Nephron (organoid): ENCODE measurements around the gene BCAS3.

Source experiments
- H3K27ac Mint-ChIP-seq, 3 experiments: 2 replicates each; pipeline ENCODE4 v1.8.0; 2020; ENCODE audit warnings: mixed read lengths in 3 of 3, mild to moderate bottlenecking in 2 of 3, moderate library complexity in 1 of 3
- H3K27me3 Mint-ChIP-seq: 2 replicates; pipeline ENCODE4 v1.8.0; 2021; ENCODE audit warnings: low read depth, mild to moderate bottlenecking, moderate library complexity, mixed read lengths
- H3K36me3 Mint-ChIP-seq: 2 replicates; pipeline ENCODE4 v1.8.0; 2020; ENCODE audit warnings: low read depth, mixed read lengths
- H3K4me1 Mint-ChIP-seq: 2 replicates; pipeline ENCODE4 v1.8.0; 2020; ENCODE audit warnings: mixed read lengths
- H3K4me3 Mint-ChIP-seq, 3 experiments: 2 replicates each; pipeline ENCODE4 v1.8.0; 2020; ENCODE audit warnings: mild to moderate bottlenecking in 3 of 3, mixed read lengths in 3 of 3, moderate library complexity in 2 of 3
- H3K9me3 Mint-ChIP-seq: 2 replicates; pipeline ENCODE4 v1.8.0; 2020; ENCODE audit warnings: mixed read lengths
- CTCF ChIP-seq, 3 experiments: fragments of 200-600 bp; sonication (generic); IDR thresholded peaks; one replicate each; pipeline ENCODE4 v1.5.0; 2021; ENCODE audit warnings: antibody characterized with exemption in 3 of 3; ENCODE audit not compliant: unreplicated experiment in 3 of 3

The BCAS3 gene

GRCh38 chr17:61402073-61402541 is 724.5 kb downstream of the BCAS3 start:
- Mint-ChIP-seq H3K27ac (peak overlapping the region; percentile 96 to 99 (median 98)), H3K27me3 (peaks cover 69% of the 10 kb centered on the region), H3K4me3 (peak overlapping the region; percentile 92 to 98 (median 93)), H3K4me1 (peaks cover 40% of the 10 kb centered on the region), H3K36me3 (peaks cover 42% of the 10 kb centered on the region), H3K9me3 (no peaks in the 10 kb centered on the region)
- no peak for TF ChIP-seq CTCF (IDR thresholded peaks at IDR 0.05; ENCODE audit: unreplicated experiment in 3 of 3)

GRCh38 chr17:61402978-61403800 is 725.5 kb downstream of the BCAS3 start:
- peak overlapping the region; percentile 92 to 98 (median 93) for H3K4me3 Mint-ChIP-seq
- H3K36me3 Mint-ChIP-seq, result peaks cover 49% of the 10 kb centered on the region
- peak overlapping the region; percentile 96 to 99 (median 98) for H3K27ac Mint-ChIP-seq
- peaks cover 72% of the 10 kb centered on the region for H3K27me3 Mint-ChIP-seq
- no peaks in the 10 kb centered on the region for H3K9me3 Mint-ChIP-seq
- no peak for TF ChIP-seq CTCF (IDR thresholded peaks at IDR 0.05; ENCODE audit: unreplicated experiment in 3 of 3)
- peaks cover 48% of the 10 kb centered on the region for H3K4me1 Mint-ChIP-seq

GRCh38 chr17:61403801-61404662 is 726.4 kb downstream of the BCAS3 start:
- peaks cover 54% of the 10 kb centered on the region for H3K36me3 Mint-ChIP-seq
- H3K27ac Mint-ChIP-seq, result peak overlapping the region; percentile 96 to 99 (median 98)
- peaks cover 71% of the 10 kb centered on the region for H3K27me3 Mint-ChIP-seq
- peak overlapping the region; percentile 92 to 98 (median 93) for H3K4me3 Mint-ChIP-seq
- no peaks in the 10 kb centered on the region for H3K9me3 Mint-ChIP-seq
- H3K4me1 Mint-ChIP-seq, result peaks cover 48% of the 10 kb centered on the region
- TF ChIP-seq CTCF (IDR thresholded peaks at IDR 0.05; ENCODE audit: unreplicated experiment in 3 of 3), result no peak

GRCh38 chr17:61404663-61404912 is 726.9 kb downstream of the BCAS3 start:
- Mint-ChIP-seq H3K27me3 (peaks cover 73% of the 10 kb centered on the region), H3K4me1 (peaks cover 48% of the 10 kb centered on the region), H3K9me3 (no peaks in the 10 kb centered on the region), H3K27ac (peak overlapping the region in 1 of 3 experiments; percentile 98), H3K4me3 (peak overlapping the region; percentile 92 to 98 (median 93)), H3K36me3 (peaks cover 54% of the 10 kb centered on the region)
- TF ChIP-seq CTCF (IDR thresholded peaks at IDR 0.05; ENCODE audit: unreplicated experiment in 3 of 3), result no peak

- H3K36me3 Mint-ChIP-seq, result peaks cover 54% of the 10 kb centered on the region
- H3K4me1 Mint-ChIP-seq, result peaks cover 53% of the 10 kb centered on the region
- TF ChIP-seq CTCF (IDR thresholded peaks at IDR 0.05; ENCODE audit: unreplicated experiment in 3 of 3), result no peak
- peak overlapping the region; percentile 71 to 74 (median 73) for H3K4me3 Mint-ChIP-seq
- H3K9me3 Mint-ChIP-seq, result no peaks in the 10 kb centered on the region
- peaks cover 76% of the 10 kb centered on the region for H3K27me3 Mint-ChIP-seq
- H3K27ac Mint-ChIP-seq, result peak overlapping the region in 1 of 3 experiments; percentile 31
Observed at GRCh38 chr17:61404913-61405685, 727.4 kb downstream of the BCAS3 start.
